OCI-LY7 (cell line): ENCODE measurements around the gene CIB2.

Experiments used
- EZH2phosphoT487 ChIP-seq: fragments of 200-600 bp; sonication (generic); IDR thresholded peaks from 2 replicates; pipeline ENCODE4 v1.6.1; 2018; ENCODE audit warnings: low read depth, borderline replicate concordance, mild to moderate bottlenecking, mixed run types, antibody characterized with exemption, low read length, moderate library complexity, mixed read lengths
- TF ChIP-seq, protein P1 (sequence below): fragments of 200-600 bp; sonication (generic); conservative IDR thresholded peaks from 2 replicates; pipeline ENCODE4 v1.5.1; 2014; ENCODE audit warnings: mild to moderate bottlenecking, antibody characterized with exemption, low read length, moderate library complexity, mixed read lengths

DNA sequence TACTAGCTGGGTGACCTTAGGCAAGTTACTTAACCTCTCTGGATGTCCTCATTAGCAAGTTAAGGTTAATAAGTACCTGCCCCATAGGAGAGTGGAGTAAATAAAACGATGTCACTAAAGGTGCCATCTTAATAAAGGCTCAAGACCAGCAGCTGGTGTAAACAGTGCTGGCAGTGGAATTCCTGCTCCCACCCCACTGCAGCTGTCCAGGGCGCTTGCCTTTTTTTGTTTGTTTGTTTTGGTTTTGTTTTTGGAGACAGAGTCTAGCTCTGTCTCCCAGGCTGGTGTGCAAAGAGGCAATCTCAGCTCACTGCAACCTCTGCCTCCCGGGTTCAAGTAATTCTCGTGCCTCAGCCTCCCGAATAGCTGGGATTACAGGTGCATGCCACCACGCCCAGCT, 46.8 kb upstream of the CIB2 start:
- TF ChIP-seq, protein P1, sequence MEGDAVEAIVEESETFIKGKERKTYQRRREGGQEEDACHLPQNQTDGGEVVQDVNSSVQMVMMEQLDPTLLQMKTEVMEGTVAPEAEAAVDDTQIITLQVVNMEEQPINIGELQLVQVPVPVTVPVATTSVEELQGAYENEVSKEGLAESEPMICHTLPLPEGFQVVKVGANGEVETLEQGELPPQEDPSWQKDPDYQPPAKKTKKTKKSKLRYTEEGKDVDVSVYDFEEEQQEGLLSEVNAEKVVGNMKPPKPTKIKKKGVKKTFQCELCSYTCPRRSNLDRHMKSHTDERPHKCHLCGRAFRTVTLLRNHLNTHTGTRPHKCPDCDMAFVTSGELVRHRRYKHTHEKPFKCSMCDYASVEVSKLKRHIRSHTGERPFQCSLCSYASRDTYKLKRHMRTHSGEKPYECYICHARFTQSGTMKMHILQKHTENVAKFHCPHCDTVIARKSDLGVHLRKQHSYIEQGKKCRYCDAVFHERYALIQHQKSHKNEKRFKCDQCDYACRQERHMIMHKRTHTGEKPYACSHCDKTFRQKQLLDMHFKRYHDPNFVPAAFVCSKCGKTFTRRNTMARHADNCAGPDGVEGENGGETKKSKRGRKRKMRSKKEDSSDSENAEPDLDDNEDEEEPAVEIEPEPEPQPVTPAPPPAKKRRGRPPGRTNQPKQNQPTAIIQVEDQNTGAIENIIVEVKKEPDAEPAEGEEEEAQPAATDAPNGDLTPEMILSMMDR: no peak
- TF ChIP-seq EZH2phosphoT487: no peak
